WI38 (cell line): ENCODE measurements around the gene PDC.

ENCODE experiments used
- H3K4me3 ChIP-seq: 2 replicates; pipeline ENCODE4 v1.5.1; 2011; ENCODE audit warnings: low read depth, mild to moderate bottlenecking, control low read depth, low read length
- CTCF ChIP-seq: IDR thresholded peaks from 2 replicates; pipeline ENCODE4 v1.5.1; 2012; ENCODE audit warnings: low read depth, mild to moderate bottlenecking, control low read depth, low read length

PDC gene

GRCh38 chr1:186443638-186444037 lies 17.3 kb downstream of the PDC start:
- TF ChIP-seq CTCF, result no peak
- H3K4me3 ChIP-seq, result no peak overlapping the region

- no peak overlapping the region for H3K4me3 ChIP-seq
- TF ChIP-seq CTCF, result no peak
These were observed 18.1 kb downstream of the PDC start for GRCh38 chr1:186442651-186443375.

GRCh38 chr1:186440584-186440983 lies 20.3 kb downstream of the PDC start:
- H3K4me3 ChIP-seq, result no peak overlapping the region
- TF ChIP-seq CTCF, result no peak

- no peak overlapping the region for H3K4me3 ChIP-seq
- TF ChIP-seq CTCF, result no peak
These were observed 22.3 kb downstream of the PDC start for GRCh38 chr1:186438567-186438966.

GRCh38 chr1:186435336-186435735 lies 25.6 kb downstream of the PDC start:
- H3K4me3 ChIP-seq, result no peak overlapping the region
- no peak for TF ChIP-seq CTCF

- no peak for TF ChIP-seq CTCF
- H3K4me3 ChIP-seq, result no peak overlapping the region
These were observed 31.9 kb downstream of the PDC start for GRCh38 chr1:186429017-186429416.

- TF ChIP-seq CTCF, result no peak
- H3K4me3 ChIP-seq, result no peak overlapping the region
These were observed 34.8 kb downstream of the PDC start for GRCh38 chr1:186426118-186426517.
